Measurements from ENCODE around the gene CRNKL1. TPM values are rescaled to one million over a fixed set of nuclear protein-coding genes. Genes with fewer than 3 reads are reported as not detected.

Gene CRNKL1
- total and polyA plus RNA-seq, 2 of the 4 experiments (the other 2 are of a cell fraction): 7.4 to 20.1 TPM

DNA sequence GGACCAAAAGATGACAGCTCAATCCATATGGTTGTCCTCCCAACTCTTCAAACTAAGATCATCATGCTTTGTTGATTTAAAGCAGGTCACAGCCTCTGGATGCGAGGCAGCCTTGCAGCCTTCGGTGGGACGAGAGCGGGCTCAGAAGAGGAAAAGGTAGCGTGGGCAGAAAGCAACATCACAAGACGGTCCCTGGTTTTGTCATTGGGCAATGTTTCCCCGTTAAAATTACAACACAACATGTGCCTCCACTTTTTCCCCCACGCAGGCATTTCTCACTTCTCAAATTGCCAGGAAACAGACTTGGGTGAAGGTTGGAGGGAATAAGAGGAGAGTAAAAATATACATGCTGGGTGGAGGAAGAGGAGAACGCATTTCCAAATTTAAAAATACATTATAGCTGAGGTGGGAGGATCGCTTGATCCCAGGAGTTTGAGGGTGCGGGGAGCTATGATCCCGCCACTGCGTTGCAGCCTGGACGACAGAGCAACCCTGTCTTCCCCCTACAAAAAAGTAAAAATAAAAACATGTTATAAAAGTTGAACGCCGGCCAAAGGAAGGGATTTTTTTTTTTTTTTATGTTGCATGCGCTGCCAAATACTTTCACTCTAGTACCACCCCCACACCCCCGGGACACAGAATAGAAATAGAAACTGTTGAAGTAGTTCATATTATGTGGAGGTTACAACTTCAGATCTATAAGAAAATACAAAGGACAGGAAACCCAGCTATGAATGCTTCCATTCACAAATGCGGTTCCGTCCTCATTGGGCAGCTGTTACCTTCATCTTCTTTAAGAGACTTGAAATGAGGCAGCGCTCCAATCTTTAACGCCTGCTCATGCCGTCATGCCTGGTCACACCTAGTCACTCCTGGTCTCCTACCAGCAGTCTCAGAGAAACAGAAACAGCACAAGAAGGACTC, 49.0 kb downstream of the CRNKL1 start:
- peaks cover 42% of the 10 kb centered on the region for H3K36me3 ChIP-seq (ENCODE audit: control insufficient read depth, insufficient read depth, low read length)
- peaks cover 33 to 59% of the 10 kb centered on the region in 2 experiments for H3K79me1 ChIP-seq (ENCODE audit: low read depth in 1 of 2, low read length in 2 of 2)
- BruUV-seq (replicated peaks): no TSS peak
- H2BK5ac ChIP-seq (ENCODE audit: low read depth, low read length, poor library complexity, severe bottlenecking): peak overlapping the region; percentile 25
- no peaks in the 10 kb centered on the region for H3K9me3 ChIP-seq (ENCODE audit: control insufficient read depth, insufficient read depth, low read length)
- H3K18ac ChIP-seq (ENCODE audit: low read depth, low read length): peak overlapping the region; percentile 77; the same call in 1 of the 2 replicates
- ChIA-PET CTCF (no interaction called here), POLR2A (ENCODE audit: unreplicated experiment) (interaction anchor here (0.6 kb wide), 1 partner anchor 26 kb away, joined by 3 read pairs; no protein-coding TSS in a partner anchor)
- peak overlapping the region; percentile 24; the same call in 1 of the 2 replicates for H3K4ac ChIP-seq (ENCODE audit: low read depth, low read length)
- H3K4me1 ChIP-seq (ENCODE audit: control insufficient read depth, insufficient read depth, low read length): peaks cover 15% of the 10 kb centered on the region
- H3K56ac ChIP-seq (ENCODE audit: extremely low read depth, insufficient read depth, low read length): no peak overlapping the region
- H2BK15ac ChIP-seq (ENCODE audit: low read depth, low read length): no peak overlapping the region; the same call in 2 of the 3 replicates
- ATAC-seq (ENCODE audit: low read depth) (peak; percentile 7), DNase-seq (peak; percentile 40)
- no peak overlapping the region for H2AFZ ChIP-seq (replicated peaks; ENCODE audit: low read length, poor library complexity)
- H3K9me1 ChIP-seq (ENCODE audit: insufficient read depth, low read length): peaks cover 14% of the 10 kb centered on the region
- no peak overlapping the region for H4K91ac ChIP-seq (ENCODE audit: insufficient read depth, low read depth, low read length)
- H4K20me1 ChIP-seq (ENCODE audit: insufficient read depth, low read length): peaks cover 37% of the 10 kb centered on the region
- H3K27ac ChIP-seq (ENCODE audit: insufficient read depth, low read length): peak overlapping the region; percentile 15; the same call in 1 of the 2 replicates
- TF ChIP-seq CEBPB (IDR thresholded peaks at IDR 0.05; ENCODE audit: low read depth, low read length) (peak; percentile 17; the same call in 1 of the 2 replicates), MAZ (IDR thresholded peaks at IDR 0.05; ENCODE audit: borderline replicate concordance, low read depth, low read length) (no peak)
- H3K4me3 ChIP-seq (ENCODE audit: insufficient read depth, low read depth, low read length): no peak overlapping the region
- WGBS, 2 experiments (ENCODE audit: extremely low coverage in 2 of 2, insufficient read length in 1 of 2): no CpG with 5 or more reads among the region's 23 CpGs
- no peak overlapping the region for H2AK9ac ChIP-seq (replicated peaks; ENCODE audit: low read depth, low read length, poor library complexity)
- 0 out of 2 replicates have a peak overlapping the region, but pooled peaks have one; percentile 34 for H3K14ac ChIP-seq (replicated peaks; ENCODE audit: low read depth, low read length)
- peak overlapping the region; percentile 73 for H4K5ac ChIP-seq (ENCODE audit: low read depth, low read length)
- dilution Hi-C loops (cut with HindIII; ENCODE audit: low sequenced_read_pairs, unreplicated experiment): no loop called here
- in situ Hi-C loops (cut with MboI; ENCODE audit: low sequenced_read_pairs): no loop called here
- no peak overlapping the region for H2AK5ac ChIP-seq (ENCODE audit: low read depth, low read length)
- no peaks in the 10 kb centered on the region for H3K27me3 ChIP-seq (ENCODE audit: control insufficient read depth, insufficient read depth, low read length)
- H3K23ac ChIP-seq (ENCODE audit: low read depth, low read length): peak overlapping the region; percentile 32; the same call in 1 of the 2 replicates
- peak overlapping the region; percentile 23 for H2BK120ac ChIP-seq (ENCODE audit: low read depth, low read length)
- intact Hi-C loops (cut with micrococcal nuclease): no loop called here
- H2BK20ac ChIP-seq (ENCODE audit: low read depth, low read length): no peak overlapping the region
- no peak overlapping the region for H3K9ac ChIP-seq (ENCODE audit: low read depth, low read length)
- H3K4me2 ChIP-seq (ENCODE audit: low read depth, low read length): peak overlapping the region; percentile 23
- H4K8ac ChIP-seq (ENCODE audit: low read depth in 2 of 2, low read length in 2 of 2): peak overlapping the region in 1 of 2 experiments; percentile 36; a peak in 1 of 4 replicates
